WTC11 (cell line): ENCODE results near the gene ARHGAP25.

Experiments used
- CREB1 ChIP-seq: sonication (generic); formaldehyde crosslinking; IDR thresholded peaks from 2 replicates; pipeline ENCODE4 v1.8.0; 2023; ENCODE audit warnings: mild to moderate bottlenecking, missing genetic modification reagents
- IRF2 ChIP-seq: sonication (generic); formaldehyde crosslinking; IDR thresholded peaks from 2 replicates; pipeline ENCODE4 v1.8.0; 2022; ENCODE audit warnings: low read depth, missing genetic modification reagents, borderline replicate concordance
- NR3C1 ChIP-seq: sonication (generic); formaldehyde crosslinking; conservative IDR thresholded peaks from 2 replicates; pipeline ENCODE4 v1.8.1; 2023; ENCODE audit warnings: low read depth, mild to moderate bottlenecking, missing genetic modification reagents
- RORB ChIP-seq: fragments of 250-450 bp; sonication (Bioruptor Pico); IDR thresholded peaks from 2 replicates; pipeline ENCODE4 v1.9.0; 2021; ENCODE audit warnings: mild to moderate bottlenecking
- ZNF121 ChIP-seq: sonication (generic); formaldehyde crosslinking; IDR thresholded peaks from 2 replicates; pipeline ENCODE4 v1.8.0; 2023; ENCODE audit warnings: missing genetic modification reagents
- TF ChIP-seq, protein P1 (sequence below): sonication (generic); formaldehyde crosslinking; IDR thresholded peaks from 2 replicates; pipeline ENCODE4 v1.8.1; 2023; ENCODE audit warnings: mild to moderate bottlenecking, moderate library complexity, missing genetic modification reagents
- TF ChIP-seq, protein P2 (sequence below): fragments of 200-600 bp; IDR thresholded peaks from 2 replicates; pipeline ENCODE4 v1.8.0; 2022; ENCODE audit warnings: antibody characterized with exemption
- TF ChIP-seq, protein P3 (sequence below): sonication (generic); formaldehyde crosslinking; IDR thresholded peaks from 2 replicates; pipeline ENCODE4 v1.8.1; 2023; ENCODE audit warnings: mild to moderate bottlenecking, missing genetic modification reagents, borderline replicate concordance
- TF ChIP-seq, protein P4 (sequence below): sonication (generic); formaldehyde crosslinking; conservative IDR thresholded peaks from 2 replicates; pipeline ENCODE4 v1.8.1; 2022; ENCODE audit warnings: mild to moderate bottlenecking, missing genetic modification reagents
- TF ChIP-seq, protein P5 (sequence below): sonication (generic); formaldehyde crosslinking; IDR thresholded peaks from 2 replicates; pipeline ENCODE4 v1.8.1; 2022; ENCODE audit warnings: mild to moderate bottlenecking, missing genetic modification reagents, moderate library complexity, borderline replicate concordance
- TF ChIP-seq, protein P6 (sequence below): sonication (generic); formaldehyde crosslinking; IDR thresholded peaks from 2 replicates; pipeline ENCODE4 v1.8.0; 2022; ENCODE audit warnings: mild to moderate bottlenecking, missing genetic modification reagents
- TF ChIP-seq, protein P7 (sequence below): sonication (generic); formaldehyde crosslinking; IDR thresholded peaks from 2 replicates; pipeline ENCODE4 v1.8.0; 2022; ENCODE audit warnings: mild to moderate bottlenecking, missing genetic modification reagents
- TF ChIP-seq, protein P8 (sequence below): sonication (generic); formaldehyde crosslinking; IDR thresholded peaks from 2 replicates; pipeline ENCODE4 v1.8.1; 2022; ENCODE audit warnings: mild to moderate bottlenecking, moderate library complexity, missing genetic modification reagents

DNA sequence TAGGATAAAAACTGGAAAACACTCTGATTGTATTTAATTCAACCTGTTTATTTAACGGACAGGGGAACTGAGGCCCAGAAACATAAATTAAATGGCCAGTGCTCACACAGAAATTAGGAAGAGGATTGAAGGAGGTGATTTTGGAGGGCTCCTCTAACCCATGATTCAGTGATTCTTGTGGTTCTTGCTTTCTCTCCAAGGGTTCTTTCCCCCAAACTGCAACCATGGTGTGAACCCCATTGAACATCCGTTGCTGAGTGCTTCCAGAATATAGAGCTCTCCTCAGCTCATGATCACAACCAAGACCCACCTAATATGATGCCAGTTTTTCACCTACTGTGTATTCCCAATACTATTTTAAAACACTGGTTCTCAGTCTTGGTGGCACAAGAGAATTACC is 95.1 kb downstream of the ARHGAP25 start:
- TF ChIP-seq, protein P1, sequence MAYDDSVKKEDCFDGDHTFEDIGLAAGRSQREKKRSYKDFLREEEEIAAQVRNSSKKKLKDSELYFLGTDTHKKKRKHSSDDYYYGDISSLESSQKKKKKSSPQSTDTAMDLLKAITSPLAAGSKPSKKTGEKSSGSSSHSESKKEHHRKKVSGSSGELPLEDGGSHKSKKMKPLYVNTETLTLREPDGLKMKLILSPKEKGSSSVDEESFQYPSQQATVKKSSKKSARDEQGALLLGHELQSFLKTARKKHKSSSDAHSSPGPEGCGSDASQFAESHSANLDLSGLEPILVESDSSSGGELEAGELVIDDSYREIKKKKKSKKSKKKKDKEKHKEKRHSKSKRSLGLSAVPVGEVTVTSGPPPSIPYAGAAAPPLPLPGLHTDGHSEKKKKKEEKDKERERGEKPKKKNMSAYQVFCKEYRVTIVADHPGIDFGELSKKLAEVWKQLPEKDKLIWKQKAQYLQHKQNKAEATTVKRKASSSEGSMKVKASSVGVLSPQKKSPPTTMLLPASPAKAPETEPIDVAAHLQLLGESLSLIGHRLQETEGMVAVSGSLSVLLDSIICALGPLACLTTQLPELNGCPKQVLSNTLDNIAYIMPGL (CRISPR knock-in tag) = no peak
- TF ChIP-seq, protein P2, sequence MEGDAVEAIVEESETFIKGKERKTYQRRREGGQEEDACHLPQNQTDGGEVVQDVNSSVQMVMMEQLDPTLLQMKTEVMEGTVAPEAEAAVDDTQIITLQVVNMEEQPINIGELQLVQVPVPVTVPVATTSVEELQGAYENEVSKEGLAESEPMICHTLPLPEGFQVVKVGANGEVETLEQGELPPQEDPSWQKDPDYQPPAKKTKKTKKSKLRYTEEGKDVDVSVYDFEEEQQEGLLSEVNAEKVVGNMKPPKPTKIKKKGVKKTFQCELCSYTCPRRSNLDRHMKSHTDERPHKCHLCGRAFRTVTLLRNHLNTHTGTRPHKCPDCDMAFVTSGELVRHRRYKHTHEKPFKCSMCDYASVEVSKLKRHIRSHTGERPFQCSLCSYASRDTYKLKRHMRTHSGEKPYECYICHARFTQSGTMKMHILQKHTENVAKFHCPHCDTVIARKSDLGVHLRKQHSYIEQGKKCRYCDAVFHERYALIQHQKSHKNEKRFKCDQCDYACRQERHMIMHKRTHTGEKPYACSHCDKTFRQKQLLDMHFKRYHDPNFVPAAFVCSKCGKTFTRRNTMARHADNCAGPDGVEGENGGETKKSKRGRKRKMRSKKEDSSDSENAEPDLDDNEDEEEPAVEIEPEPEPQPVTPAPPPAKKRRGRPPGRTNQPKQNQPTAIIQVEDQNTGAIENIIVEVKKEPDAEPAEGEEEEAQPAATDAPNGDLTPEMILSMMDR = no peak
- TF ChIP-seq RORB (no peak), IRF2 (CRISPR knock-in tag) (no peak), CREB1 (no peak), NR3C1 (CRISPR knock-in tag) (no peak), ZNF121 (CRISPR knock-in tag) (no peak)
- TF ChIP-seq, protein P3, sequence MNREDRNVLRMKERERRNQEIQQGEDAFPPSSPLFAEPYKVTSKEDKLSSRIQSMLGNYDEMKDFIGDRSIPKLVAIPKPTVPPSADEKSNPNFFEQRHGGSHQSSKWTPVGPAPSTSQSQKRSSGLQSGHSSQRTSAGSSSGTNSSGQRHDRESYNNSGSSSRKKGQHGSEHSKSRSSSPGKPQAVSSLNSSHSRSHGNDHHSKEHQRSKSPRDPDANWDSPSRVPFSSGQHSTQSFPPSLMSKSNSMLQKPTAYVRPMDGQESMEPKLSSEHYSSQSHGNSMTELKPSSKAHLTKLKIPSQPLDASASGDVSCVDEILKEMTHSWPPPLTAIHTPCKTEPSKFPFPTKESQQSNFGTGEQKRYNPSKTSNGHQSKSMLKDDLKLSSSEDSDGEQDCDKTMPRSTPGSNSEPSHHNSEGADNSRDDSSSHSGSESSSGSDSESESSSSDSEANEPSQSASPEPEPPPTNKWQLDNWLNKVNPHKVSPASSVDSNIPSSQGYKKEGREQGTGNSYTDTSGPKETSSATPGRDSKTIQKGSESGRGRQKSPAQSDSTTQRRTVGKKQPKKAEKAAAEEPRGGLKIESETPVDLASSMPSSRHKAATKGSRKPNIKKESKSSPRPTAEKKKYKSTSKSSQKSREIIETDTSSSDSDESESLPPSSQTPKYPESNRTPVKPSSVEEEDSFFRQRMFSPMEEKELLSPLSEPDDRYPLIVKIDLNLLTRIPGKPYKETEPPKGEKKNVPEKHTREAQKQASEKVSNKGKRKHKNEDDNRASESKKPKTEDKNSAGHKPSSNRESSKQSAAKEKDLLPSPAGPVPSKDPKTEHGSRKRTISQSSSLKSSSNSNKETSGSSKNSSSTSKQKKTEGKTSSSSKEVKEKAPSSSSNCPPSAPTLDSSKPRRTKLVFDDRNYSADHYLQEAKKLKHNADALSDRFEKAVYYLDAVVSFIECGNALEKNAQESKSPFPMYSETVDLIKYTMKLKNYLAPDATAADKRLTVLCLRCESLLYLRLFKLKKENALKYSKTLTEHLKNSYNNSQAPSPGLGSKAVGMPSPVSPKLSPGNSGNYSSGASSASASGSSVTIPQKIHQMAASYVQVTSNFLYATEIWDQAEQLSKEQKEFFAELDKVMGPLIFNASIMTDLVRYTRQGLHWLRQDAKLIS = no peak
- TF ChIP-seq, protein P4, sequence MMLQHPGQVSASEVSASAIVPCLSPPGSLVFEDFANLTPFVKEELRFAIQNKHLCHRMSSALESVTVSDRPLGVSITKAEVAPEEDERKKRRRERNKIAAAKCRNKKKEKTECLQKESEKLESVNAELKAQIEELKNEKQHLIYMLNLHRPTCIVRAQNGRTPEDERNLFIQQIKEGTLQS (CRISPR knock-in tag) = no peak
- TF ChIP-seq, protein P5, sequence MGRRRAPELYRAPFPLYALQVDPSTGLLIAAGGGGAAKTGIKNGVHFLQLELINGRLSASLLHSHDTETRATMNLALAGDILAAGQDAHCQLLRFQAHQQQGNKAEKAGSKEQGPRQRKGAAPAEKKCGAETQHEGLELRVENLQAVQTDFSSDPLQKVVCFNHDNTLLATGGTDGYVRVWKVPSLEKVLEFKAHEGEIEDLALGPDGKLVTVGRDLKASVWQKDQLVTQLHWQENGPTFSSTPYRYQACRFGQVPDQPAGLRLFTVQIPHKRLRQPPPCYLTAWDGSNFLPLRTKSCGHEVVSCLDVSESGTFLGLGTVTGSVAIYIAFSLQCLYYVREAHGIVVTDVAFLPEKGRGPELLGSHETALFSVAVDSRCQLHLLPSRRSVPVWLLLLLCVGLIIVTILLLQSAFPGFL (CRISPR knock-in tag) = no peak
- TF ChIP-seq, protein P6, sequence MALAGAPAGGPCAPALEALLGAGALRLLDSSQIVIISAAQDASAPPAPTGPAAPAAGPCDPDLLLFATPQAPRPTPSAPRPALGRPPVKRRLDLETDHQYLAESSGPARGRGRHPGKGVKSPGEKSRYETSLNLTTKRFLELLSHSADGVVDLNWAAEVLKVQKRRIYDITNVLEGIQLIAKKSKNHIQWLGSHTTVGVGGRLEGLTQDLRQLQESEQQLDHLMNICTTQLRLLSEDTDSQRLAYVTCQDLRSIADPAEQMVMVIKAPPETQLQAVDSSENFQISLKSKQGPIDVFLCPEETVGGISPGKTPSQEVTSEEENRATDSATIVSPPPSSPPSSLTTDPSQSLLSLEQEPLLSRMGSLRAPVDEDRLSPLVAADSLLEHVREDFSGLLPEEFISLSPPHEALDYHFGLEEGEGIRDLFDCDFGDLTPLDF (CRISPR knock-in tag) = no peak
- TF ChIP-seq, protein P7, sequence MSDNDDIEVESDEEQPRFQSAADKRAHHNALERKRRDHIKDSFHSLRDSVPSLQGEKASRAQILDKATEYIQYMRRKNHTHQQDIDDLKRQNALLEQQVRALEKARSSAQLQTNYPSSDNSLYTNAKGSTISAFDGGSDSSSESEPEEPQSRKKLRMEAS (CRISPR knock-in tag) = no peak
- TF ChIP-seq, protein P8, sequence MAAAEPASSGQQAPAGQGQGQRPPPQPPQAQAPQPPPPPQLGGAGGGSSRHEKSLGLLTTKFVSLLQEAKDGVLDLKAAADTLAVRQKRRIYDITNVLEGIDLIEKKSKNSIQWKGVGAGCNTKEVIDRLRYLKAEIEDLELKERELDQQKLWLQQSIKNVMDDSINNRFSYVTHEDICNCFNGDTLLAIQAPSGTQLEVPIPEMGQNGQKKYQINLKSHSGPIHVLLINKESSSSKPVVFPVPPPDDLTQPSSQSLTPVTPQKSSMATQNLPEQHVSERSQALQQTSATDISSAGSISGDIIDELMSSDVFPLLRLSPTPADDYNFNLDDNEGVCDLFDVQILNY (CRISPR knock-in tag) = no peak
